ENCODE measurements around the gene PPP1R3C.

GRCh38 chr10:91582153-91582554, 50.7 kb downstream of the PPP1R3C start:
- TF ChIP-seq CTCF (IDR thresholded peaks at IDR 0.05): no peak
- no peak for TF ChIP-seq EP300 (IDR thresholded peaks at IDR 0.05)
- no peak for TF ChIP-seq POLR2A (IDR thresholded peaks at IDR 0.05)

Measured in tibial nerve (tissue), 4 donors.